GM18907 (cell line): ENCODE data around the gene MT1G.
"Not testable (repeated sequence)": the region's sequence is repeated elsewhere in the genome, so short reads cannot be mapped to it uniquely, and the experiment has no call there.

Source experiments
- ATAC-seq: cut with Tn5 transposase; IDR thresholded peaks from one replicate; pipeline ENCODE4 v1.9.1; 2021; ENCODE audit warnings: mild to moderate bottlenecking, moderate library complexity; ENCODE audit not compliant: unreplicated experiment

MT1G gene

DNA sequence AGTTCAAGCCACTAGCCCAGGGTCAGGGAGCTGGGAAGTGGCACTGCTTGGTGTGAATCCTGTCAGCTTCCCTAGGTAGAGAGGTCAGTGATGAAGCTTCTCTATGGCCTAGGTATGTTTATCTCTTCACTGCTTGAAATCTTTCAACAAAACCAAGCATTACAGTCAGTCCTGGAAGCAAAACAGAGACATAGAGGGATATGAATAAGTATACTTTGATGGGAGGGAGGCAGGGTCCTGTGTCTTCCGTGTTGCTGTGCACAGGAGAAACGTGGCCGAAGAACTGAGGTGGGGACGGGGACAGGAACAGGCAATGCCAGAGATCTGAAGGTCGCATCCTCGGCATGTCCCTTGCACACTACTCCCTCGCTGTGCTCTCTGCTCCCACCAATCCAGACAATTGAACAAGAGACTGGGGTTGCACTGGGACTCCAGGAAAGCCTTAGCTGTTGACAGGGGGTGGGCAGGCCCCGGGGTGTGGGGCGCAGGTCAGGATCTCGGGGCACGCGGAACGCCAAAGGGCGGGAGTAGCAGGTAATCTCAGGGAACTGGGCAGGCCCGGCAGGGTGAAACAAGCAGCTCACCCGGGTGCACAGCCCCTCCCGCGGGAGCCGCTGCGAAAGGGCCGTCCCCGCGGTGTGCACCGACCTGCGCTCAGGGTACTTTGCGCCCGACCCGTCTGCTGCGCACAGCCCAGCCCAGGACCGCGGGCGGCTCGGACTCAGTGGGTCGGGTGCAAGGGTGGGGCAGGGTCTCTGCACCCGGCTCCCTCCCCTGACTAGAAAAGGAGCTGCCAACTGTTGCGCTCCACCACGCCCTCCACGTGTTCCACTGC, 1.4 kb upstream of the MT1G start, which contains the start of gene MT1H:
TSS of gene MT1H (plus strand) at position 810 of the 835 bp plus-strand sequence. CDS start 71 bp downstream, outside the sequence.
- ATAC-seq = no peak

GRCh38 chr16:56665286-56666261, 2.3 kb downstream of the MT1G start:
- not testable (repeated sequence) for ATAC-seq

DNA sequence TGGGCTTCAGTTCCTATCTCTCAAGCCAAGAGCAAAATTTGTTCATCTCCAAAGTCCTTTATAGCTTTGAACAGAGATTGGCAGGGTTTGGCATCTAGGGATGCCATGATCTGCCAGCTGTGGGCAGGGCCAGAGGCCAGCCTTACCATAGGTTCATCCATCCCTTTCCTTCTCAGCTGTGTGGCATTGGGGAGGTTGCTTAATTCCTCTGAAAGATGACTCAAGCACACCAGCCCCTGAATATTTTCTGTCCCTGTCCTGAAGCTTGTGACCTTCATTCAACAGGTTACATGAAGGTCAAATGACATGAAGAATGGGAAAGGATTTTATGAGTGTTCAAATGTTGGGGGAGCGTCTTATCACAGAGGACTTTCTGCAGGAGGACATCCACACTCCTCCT, 3.4 kb downstream of the MT1G start:
- no peak for ATAC-seq

GRCh38 chr16:56662357-56663354, 5.2 kb downstream of the MT1G start:
- ATAC-seq = no peak

DNA sequence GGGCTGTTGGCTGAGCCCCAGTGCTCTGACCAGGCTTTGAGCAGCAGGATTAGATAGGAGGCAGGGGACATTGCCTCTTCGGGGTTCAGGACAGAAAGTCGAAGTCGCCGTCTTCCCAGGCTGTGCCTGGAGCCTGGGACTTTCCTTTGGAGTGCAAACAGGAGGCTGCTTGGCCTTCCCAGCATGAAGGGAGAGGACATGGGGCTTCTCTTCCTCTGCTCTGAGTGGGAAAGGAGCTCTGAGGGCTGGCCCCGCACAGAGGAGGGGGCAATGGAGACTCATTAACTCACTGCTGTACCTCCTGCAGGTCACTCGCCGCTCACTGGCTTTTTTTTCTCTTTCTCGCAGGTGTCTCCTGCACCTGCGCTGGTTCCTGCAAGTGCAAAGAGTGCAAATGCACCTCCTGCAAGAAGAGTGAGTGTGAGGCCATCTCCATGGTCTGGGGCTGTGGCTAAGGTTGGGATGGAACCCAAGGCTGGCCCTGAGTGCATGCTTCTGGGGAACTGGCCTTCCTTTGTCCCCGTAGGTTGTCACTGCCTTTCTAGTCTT, 9.5 kb downstream of the MT1G start:
- no peak for ATAC-seq

GRCh38 chr16:56657555-56658326, 10.1 kb downstream of the MT1G start, which contains the start of gene MT1F:
MT1F (plus strand) TSS chr16:56657959; CDS start chr16:56658059, 100 bp downstream.
- peak; percentile 60 for ATAC-seq

- no peak for ATAC-seq
Measured at GRCh38 chr16:56653218-56653617, 14.6 kb downstream of the MT1G start.

DNA sequence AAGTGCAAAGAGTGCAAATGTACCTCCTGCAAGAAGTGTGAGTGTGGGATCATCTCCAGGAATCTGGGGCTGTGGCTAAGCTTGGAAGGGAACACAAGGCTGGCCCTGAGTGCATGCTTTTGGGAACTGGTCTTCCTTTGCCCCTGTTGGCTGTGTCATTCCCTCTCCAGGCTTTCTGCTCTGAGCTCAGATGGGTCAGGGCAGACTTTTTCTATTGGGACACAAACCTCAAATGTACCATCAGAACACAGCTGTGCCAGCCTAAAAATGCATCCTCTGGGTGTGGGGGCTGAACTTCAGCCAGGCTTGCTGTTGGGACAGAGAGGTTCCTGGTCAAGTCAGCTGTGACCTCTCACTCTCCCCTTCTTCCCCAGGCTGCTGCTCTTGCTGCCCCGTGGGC, 15.3 kb downstream of the MT1G start:
- ATAC-seq = no peak

DNA sequence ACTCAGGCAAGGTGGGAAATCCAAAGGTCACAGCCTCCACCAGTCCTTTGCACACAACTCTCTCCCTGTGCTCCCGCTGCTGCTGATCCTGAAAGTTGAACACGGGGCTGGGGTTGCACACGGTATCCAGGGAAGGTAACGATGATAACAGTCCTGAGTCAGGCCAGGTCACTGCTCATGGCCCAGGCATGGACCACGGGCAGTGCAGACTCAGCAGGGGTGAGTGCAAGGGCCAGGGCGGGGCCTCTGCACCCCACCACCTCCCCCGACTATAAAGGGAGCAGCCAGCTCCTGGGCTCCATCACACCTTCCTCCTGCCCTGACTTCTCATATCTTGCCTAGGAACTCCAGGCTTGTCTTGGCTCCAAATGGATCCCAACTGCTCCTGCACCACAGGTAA, 16.3 kb downstream of the MT1G start, which contains the start of gene MT1B:
TSS of gene MT1B (plus strand) at position 301 of the 400 bp plus-strand sequence. CDS start at position 369, 68 bp downstream.
- ATAC-seq = no peak

- no peak for ATAC-seq
Measured at GRCh38 chr16:56649820-56650219, 18.0 kb downstream of the MT1G start.

- ATAC-seq = no peak
Measured at GRCh38 chr16:56649271-56649670, 18.6 kb downstream of the MT1G start.

DNA sequence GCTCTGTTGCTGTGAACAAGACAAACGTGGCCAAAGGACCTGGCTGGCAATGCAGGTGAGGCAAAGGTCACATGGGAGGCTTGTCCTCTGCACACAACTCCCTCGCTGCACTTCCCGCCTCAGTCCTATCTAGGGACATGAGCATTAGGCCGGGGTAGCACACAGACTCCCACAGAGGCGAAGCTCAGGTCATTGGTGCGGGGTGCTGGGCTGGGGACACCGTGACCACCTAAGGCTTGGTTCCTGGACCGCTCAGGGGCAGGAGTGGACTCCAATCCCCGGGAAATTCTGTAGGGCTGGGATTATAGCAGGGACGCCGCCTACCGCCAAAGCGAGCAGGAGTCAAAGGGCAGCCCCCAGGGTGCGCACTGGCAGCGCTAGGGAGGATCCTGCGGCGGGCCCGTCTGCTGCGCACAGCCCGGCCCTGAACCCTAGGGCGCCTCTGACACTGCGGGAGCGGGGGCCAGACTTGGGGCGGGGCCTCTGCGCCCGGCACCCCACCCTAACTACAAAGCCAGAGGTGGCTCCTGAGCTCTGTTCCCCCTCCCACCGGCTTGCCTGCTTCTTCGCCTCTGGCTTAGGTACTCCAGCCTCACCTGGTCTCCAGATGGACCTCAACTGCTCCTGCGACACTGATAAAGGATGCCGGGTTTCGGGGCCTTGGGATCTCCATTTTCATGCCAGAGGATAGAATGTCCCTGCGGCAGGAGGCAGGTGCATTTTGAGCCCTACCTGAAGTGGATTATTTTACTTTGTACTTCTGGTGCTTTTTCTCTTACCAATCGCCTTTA, 20.0 kb downstream of the MT1G start:
- no peak for ATAC-seq

DNA sequence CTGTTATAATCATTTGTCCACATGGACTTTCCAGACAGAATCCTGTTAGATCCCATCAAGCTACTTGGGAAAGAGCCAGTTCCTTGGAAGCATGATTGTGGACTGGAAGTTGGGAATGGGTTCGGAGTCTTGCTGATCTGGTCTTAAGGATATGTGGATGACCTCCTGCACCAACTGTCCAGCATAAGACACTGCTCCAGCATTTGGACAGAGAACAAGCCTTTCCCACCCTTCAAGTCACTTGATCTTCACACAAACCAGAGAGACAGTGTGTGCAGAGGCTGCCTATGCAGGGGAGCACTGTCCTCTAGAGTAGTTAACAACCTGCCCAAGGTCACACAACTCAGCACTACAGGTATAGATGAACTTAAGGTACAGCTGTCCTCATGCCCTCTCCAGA, 22.0 kb downstream of the MT1G start:
- ATAC-seq = no peak

DNA sequence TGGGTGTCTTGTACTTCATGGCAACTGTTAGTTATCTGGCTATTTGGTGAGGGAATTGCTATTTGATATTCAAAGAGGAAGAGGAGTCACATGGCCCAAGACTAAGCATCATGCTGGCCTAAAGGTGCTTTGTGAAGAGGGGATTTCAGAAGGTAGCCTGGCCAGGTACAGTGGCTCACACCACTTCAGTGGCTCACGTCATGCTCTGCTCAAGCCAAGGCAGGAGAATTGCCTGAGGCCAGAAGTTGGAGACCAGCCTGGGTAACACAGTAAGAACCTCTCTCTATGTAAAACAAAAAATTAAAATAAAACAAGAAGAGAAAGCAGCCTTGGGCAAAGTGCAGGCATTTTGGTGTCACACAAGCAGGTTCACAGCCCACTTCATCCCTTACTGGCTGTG, 22.6 kb downstream of the MT1G start:
- ATAC-seq = no peak

DNA sequence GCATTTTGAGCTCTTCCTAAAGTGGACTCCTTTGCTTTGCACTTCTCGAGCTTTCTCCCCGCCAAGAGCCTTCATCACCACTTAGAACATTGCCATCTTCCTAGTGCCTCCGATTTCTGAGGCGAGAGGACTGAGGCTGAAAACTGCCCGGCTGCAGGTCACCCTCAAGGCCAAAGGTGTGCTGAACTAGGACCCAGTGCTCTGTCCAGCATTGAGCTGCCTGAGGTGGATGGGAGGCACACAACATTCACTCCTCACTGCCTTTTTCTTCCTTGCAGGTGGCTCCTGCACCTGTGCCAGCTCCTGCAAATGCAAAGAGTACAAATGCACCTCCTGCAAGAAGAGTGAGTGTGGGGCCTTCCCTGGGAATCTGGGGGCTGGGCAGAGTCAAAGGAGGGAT, 24.0 kb downstream of the MT1G start:
- ATAC-seq = no peak

DNA sequence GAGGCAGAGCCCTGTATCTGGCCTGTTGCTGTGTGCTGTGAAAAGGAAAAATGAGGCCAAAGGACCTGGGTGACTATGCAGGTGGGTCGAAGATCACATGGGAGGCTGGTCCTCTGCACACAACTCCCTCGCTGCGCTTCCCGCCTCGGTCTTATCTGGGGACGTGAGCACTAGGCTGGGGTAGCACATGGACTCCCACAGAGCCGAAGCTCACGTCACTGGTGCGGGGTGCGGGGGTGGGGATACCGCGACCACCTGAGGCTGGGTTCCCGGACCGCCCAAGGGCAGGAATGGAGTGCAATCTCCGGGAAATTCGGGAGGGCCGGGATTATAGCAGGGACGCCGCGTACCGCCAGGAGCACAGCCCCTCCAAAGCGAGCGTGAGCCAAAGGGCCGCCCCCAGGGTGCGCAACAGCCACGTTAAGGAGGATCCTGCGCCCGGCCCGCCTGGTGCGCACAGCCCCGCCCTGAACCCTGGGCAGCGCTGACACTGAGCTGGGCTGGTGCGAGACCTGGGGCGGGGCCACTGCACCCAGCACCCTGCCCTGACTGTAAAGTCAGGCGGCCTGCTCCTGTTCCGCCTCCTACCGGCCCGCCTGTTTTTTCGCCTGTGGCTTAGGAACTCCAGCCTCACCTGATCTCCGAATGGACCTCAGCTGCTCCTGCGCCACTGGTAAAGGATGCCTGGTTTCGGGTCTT, 24.6 kb downstream of the MT1G start:
- ATAC-seq = peak; percentile 77

GRCh38 chr16:56641166-56641565, 26.7 kb downstream of the MT1G start:
- no peak for ATAC-seq

GRCh38 chr16:56640076-56640475, 27.8 kb downstream of the MT1G start:
- no peak for ATAC-seq
